Measurements from ENCODE around the gene LONP1. TPM values are rescaled to one million over a fixed set of nuclear protein-coding genes. Genes with fewer than 3 reads are reported as not detected.

The LONP1 gene
- total RNA-seq, 1 donor from 2014 or later, result 37.1 TPM

DNA sequence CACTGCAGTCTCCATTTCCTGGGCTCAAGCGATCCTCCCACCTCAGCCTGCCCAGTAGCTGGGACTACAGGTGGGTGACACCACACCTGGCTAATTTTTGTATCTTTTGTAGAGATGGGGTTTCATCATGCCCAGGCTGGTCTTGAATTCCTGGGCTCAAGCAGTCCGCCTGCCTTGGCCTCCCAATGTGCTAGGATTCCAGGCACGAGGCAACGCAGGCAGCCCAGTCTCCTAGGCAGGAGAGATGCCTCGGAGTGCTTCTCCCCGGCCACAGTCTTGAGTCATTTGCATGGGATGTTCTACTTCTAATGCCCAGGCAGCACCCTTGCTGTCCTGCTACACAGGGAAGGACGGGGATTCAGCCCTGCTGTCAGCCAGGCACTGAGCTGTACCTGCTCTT lies 48.3 kb downstream of the LONP1 start:
- H3K27me3 ChIP-seq (ENCODE audit: control insufficient read depth in 3 of 3, insufficient read depth in 3 of 3, low read length in 3 of 3), result no peaks in the 10 kb centered on the region
- no peak overlapping the region for H3K27ac ChIP-seq (ENCODE audit: low read depth, low read length)
- peaks cover 25 to 32% (median 27%) of the 10 kb centered on the region in 3 donors for H3K36me3 ChIP-seq (ENCODE audit: control insufficient read depth in 3 of 3, insufficient read depth in 3 of 3, low read length in 3 of 3)
- no peaks in the 10 kb centered on the region for H3K9me3 ChIP-seq (ENCODE audit: control insufficient read depth in 3 of 3, low read length in 3 of 3)
- H3K4me1 ChIP-seq (ENCODE audit: control insufficient read depth in 3 of 3, insufficient read depth in 3 of 3, low read length in 3 of 3), result peaks cover 10 to 16% (median 11%) of the 10 kb centered on the region in 3 donors
- no peak overlapping the region for H3K9ac ChIP-seq (ENCODE audit: low read depth in 1 of 3, low read length in 3 of 3)
- no peak overlapping the region for H3K4me3 ChIP-seq (ENCODE audit: low read length in 3 of 3)

DNA sequence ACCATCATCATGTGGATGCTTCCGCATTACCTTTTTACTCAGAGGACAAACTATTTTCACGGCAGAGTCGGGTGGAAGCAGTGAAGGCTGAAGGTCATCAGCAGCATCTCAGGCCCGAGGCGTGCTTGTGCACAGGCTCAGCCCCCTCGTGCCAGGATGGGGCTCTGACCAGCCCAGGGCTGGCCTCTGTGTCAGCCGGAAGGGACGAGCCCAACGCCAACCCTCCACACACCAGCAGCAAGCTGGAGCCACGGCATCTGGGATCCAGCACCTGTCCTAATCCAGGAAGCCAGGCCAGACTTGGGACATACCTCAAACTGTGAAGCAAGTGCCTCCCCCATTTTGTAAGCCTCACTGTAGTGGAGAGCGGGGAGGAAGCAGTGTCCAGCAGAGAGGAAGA lies 50.7 kb downstream of the LONP1 start:
- peaks cover 10 to 13% (median 10%) of the 10 kb centered on the region in 3 donors for H3K4me1 ChIP-seq (ENCODE audit: control insufficient read depth in 3 of 3, insufficient read depth in 3 of 3, low read length in 3 of 3)
- H3K4me3 ChIP-seq (ENCODE audit: low read length in 3 of 3), result no peak overlapping the region
- H3K9me3 ChIP-seq (ENCODE audit: control insufficient read depth in 3 of 3, low read length in 3 of 3), result no peaks in the 10 kb centered on the region
- H3K9ac ChIP-seq (ENCODE audit: low read depth in 1 of 3, low read length in 3 of 3), result no peak overlapping the region
- H3K27ac ChIP-seq (ENCODE audit: low read depth, low read length), result no peak overlapping the region
- no peaks in the 10 kb centered on the region for H3K27me3 ChIP-seq (ENCODE audit: control insufficient read depth in 3 of 3, insufficient read depth in 3 of 3, low read length in 3 of 3)
- peaks cover 47 to 56% (median 49%) of the 10 kb centered on the region in 3 donors for H3K36me3 ChIP-seq (ENCODE audit: control insufficient read depth in 3 of 3, insufficient read depth in 3 of 3, low read length in 3 of 3)

DNA sequence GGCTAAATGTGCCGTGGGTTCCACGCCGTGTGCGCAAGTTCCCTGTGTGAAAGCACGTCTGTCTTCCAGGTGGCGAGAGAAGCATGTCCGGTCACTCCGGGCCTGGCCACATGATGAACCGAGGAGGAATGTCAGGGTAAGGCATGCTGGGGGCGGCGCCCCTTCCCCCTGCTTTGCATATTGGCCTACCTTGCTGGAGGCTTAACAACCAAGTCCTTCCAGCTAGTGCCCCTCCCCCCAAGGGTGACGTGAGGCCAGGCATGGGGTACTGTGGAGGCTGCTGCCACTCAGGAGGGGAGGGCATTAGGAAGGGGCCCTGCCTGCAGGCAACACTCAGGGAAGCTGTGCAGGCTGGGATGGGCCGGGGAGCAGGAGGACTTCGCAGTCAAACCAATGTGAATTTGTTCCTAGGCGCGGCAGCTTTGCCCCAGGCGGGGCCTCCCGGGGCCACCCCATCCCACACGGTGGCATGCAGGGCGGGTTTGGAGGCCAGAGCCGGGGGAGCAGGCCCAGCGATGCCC lies 52.1 kb downstream of the LONP1 start:
- H3K4me1 ChIP-seq (ENCODE audit: control insufficient read depth in 3 of 3, insufficient read depth in 3 of 3, low read length in 3 of 3), result peaks cover 11 to 12% (median 12%) of the 10 kb centered on the region in 3 donors
- no peak overlapping the region for H3K9ac ChIP-seq (ENCODE audit: low read depth in 1 of 3, low read length in 3 of 3)
- H3K27ac ChIP-seq (ENCODE audit: low read depth, low read length), result no peak overlapping the region
- H3K9me3 ChIP-seq (ENCODE audit: control insufficient read depth in 3 of 3, low read length in 3 of 3), result no peaks in the 10 kb centered on the region
- no peaks in the 10 kb centered on the region for H3K27me3 ChIP-seq (ENCODE audit: control insufficient read depth in 3 of 3, insufficient read depth in 3 of 3, low read length in 3 of 3)
- no peak overlapping the region for H3K4me3 ChIP-seq (ENCODE audit: low read length in 3 of 3)
- peaks cover 59 to 69% (median 62%) of the 10 kb centered on the region in 3 donors for H3K36me3 ChIP-seq (ENCODE audit: control insufficient read depth in 3 of 3, insufficient read depth in 3 of 3, low read length in 3 of 3)

DNA sequence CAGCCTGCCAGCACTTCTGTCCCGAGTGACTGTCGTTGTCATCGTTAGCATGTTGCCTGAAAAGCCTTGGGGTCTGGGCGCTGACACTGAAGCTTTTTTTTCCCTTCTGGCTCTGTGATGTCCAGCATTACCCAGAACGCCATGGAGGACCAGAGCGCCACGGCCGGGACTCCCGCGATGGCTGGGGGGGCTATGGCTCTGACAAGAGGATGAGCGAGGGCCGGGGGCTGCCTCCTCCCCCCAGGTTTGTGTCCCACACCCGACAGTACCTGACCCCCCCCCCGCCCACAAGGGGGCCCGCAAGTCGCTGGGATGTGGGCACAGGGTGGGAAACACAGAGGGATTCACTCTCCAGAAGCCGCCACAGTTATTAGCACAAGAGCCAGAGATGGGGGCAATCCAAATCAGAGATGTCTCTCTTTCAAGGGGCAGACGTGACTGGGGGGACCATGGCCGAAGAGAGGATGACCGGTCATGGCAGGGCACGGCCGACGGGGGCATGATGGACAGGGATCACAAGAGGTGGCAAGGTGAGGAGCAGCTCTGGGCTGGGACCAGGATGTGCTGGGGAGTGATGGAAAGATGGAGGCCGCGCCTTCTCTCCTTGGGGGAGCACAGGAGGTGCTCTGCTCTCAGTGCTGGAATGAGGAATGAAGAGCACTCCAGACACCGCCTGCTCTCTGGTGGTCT lies 52.9 kb downstream of the LONP1 start:
- Histone ChIP-seq H3K27me3 (ENCODE audit: control insufficient read depth in 3 of 3, insufficient read depth in 3 of 3, low read length in 3 of 3) (no peaks in the 10 kb centered on the region), H3K4me3 (ENCODE audit: low read length in 3 of 3) (no peak overlapping the region), H3K9ac (ENCODE audit: low read depth in 1 of 3, low read length in 3 of 3) (no peak overlapping the region), H3K9me3 (ENCODE audit: control insufficient read depth in 3 of 3, low read length in 3 of 3) (no peaks in the 10 kb centered on the region), H3K36me3 (ENCODE audit: control insufficient read depth in 3 of 3, insufficient read depth in 3 of 3, low read length in 3 of 3) (peaks cover 64 to 74% (median 67%) of the 10 kb centered on the region in 3 donors), H3K27ac (ENCODE audit: low read depth, low read length) (no peak overlapping the region), H3K4me1 (ENCODE audit: control insufficient read depth in 3 of 3, insufficient read depth in 3 of 3, low read length in 3 of 3) (peaks cover 11 to 12% (median 12%) of the 10 kb centered on the region in 3 donors)

DNA sequence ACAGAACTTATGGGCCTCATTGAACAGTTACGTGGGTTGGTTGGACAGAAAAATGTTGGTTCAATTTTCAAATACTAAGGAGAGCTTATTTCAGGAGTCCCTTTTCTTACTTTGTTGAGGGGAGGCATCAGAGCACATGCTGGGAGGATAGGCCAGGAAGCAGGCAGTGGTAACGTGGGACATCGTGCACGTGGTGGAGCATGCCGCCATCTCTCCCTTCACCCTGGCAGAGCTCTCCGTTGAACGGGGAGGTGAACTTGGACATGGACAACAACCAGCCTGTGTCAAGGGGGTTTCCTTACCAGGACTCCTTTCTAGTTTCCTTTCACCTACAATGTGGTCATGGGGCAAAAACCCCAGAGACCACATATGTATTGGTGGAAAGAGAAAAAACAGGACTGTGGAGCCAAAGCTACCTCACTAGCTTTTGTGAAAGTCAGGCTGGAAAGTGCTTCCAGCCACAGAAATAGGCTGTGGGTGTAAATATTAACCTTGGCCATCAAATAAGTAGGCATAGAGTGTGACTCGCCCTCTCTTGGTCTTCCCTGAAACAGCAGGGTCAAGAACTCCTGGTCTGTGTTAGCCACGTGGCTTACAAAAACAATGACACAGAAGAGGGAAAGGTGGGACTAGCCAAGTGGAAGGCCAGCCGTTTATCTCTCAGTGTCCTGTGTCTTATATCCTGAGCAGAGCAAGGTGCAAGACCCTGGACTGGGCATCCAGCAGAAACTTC lies 54.0 kb downstream of the LONP1 start:
- H3K4me3 ChIP-seq (ENCODE audit: low read length in 3 of 3), result no peak overlapping the region
- peak overlapping the region; percentile 25 for H3K27ac ChIP-seq (ENCODE audit: low read depth, low read length)
- no peak overlapping the region for H3K9ac ChIP-seq (ENCODE audit: low read depth in 1 of 3, low read length in 3 of 3)
- H3K9me3 ChIP-seq (ENCODE audit: control insufficient read depth in 3 of 3, low read length in 3 of 3), result no peaks in the 10 kb centered on the region
- peaks cover 73 to 80% (median 75%) of the 10 kb centered on the region in 3 donors for H3K36me3 ChIP-seq (ENCODE audit: control insufficient read depth in 3 of 3, insufficient read depth in 3 of 3, low read length in 3 of 3)
- H3K4me1 ChIP-seq (ENCODE audit: control insufficient read depth in 3 of 3, insufficient read depth in 3 of 3, low read length in 3 of 3), result peaks cover 11 to 12% (median 12%) of the 10 kb centered on the region in 3 donors
- no peaks in the 10 kb centered on the region for H3K27me3 ChIP-seq (ENCODE audit: control insufficient read depth in 3 of 3, insufficient read depth in 3 of 3, low read length in 3 of 3)

DNA sequence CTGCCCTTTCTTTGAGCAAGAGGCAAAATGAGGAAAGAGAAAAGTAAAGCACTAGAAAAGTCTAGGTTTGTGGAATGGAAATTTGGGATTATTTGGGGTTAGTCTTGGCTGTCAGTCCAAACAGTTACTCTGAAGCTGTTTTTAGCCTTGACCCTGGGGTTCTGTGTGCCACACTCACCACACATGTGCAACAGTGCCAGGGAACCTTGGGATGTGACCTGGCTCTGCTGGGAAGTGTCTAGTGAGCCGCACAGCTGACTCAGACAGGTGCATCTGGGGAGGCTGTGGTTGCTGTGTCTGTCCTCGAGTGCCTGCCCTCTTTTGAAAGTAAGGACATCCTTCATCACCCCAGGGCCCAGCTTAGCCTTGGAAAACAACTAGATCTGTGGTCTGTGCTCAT lies 55.4 kb downstream of the LONP1 start:
- Histone ChIP-seq H3K9ac (ENCODE audit: low read depth in 1 of 3, low read length in 3 of 3) (no peak overlapping the region), H3K4me1 (ENCODE audit: control insufficient read depth in 3 of 3, insufficient read depth in 3 of 3, low read length in 3 of 3) (peaks cover 11 to 12% (median 12%) of the 10 kb centered on the region in 3 donors), H3K36me3 (ENCODE audit: control insufficient read depth in 3 of 3, insufficient read depth in 3 of 3, low read length in 3 of 3) (peaks cover 77 to 82% (median 79%) of the 10 kb centered on the region in 3 donors), H3K9me3 (ENCODE audit: control insufficient read depth in 3 of 3, low read length in 3 of 3) (no peaks in the 10 kb centered on the region), H3K27me3 (ENCODE audit: control insufficient read depth in 3 of 3, insufficient read depth in 3 of 3, low read length in 3 of 3) (no peaks in the 10 kb centered on the region), H3K4me3 (ENCODE audit: low read length in 3 of 3) (no peak overlapping the region), H3K27ac (ENCODE audit: low read depth, low read length) (peak overlapping the region; percentile 86)

DNA sequence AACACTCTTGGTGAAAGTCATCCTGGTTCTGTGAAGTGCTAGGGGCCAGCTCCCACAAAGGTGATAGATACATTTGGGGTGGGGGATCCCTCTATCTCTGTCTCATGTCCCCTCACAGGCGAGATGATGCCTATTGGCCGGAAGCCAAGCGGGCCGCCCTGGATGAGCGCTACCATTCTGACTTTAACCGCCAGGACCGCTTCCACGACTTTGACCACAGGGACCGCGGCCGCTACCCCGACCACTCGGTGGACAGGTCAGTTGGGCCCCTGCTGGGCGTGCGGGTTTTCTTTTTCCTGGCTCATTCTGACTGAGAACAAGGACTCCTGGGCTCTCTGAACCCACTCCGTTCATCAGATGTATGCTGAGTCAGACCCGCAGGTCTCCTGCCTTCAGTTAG lies 56.0 kb downstream of the LONP1 start:
- peak overlapping the region; percentile 86 for H3K27ac ChIP-seq (ENCODE audit: low read depth, low read length)
- H3K36me3 ChIP-seq (ENCODE audit: control insufficient read depth in 3 of 3, insufficient read depth in 3 of 3, low read length in 3 of 3), result peaks cover 71 to 79% (median 73%) of the 10 kb centered on the region in 3 donors
- no peak overlapping the region for H3K9ac ChIP-seq (ENCODE audit: low read depth in 1 of 3, low read length in 3 of 3)
- peaks cover 11 to 12% (median 12%) of the 10 kb centered on the region in 3 donors for H3K4me1 ChIP-seq (ENCODE audit: control insufficient read depth in 3 of 3, insufficient read depth in 3 of 3, low read length in 3 of 3)
- H3K4me3 ChIP-seq (ENCODE audit: low read length in 3 of 3), result no peak overlapping the region
- H3K9me3 ChIP-seq (ENCODE audit: control insufficient read depth in 3 of 3, low read length in 3 of 3), result no peaks in the 10 kb centered on the region
- no peaks in the 10 kb centered on the region for H3K27me3 ChIP-seq (ENCODE audit: control insufficient read depth in 3 of 3, insufficient read depth in 3 of 3, low read length in 3 of 3)

DNA sequence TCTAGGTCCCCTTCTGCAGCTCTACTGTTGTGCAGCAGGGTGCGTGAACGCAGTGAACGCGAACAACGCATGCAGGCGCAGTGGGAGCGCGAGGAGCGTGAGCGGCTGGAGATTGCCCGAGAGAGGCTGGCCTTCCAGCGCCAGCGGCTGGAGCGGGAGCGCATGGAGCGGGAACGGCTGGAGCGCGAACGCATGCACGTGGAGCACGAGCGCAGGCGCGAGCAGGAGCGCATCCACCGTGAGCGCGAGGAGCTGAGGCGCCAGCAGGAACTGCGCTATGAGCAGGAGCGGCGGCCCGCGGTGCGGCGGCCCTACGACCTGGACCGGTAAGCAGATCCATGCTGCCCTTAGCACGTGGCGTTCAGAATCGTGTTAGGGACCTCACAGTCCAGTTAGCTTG lies 58.5 kb downstream of the LONP1 start:
- Histone ChIP-seq H3K4me1 (ENCODE audit: control insufficient read depth in 3 of 3, insufficient read depth in 3 of 3, low read length in 3 of 3) (peaks cover 11 to 12% (median 12%) of the 10 kb centered on the region in 3 donors), H3K27ac (ENCODE audit: low read depth, low read length) (no peak overlapping the region), H3K36me3 (ENCODE audit: control insufficient read depth in 3 of 3, insufficient read depth in 3 of 3, low read length in 3 of 3) (peaks cover 64 to 75% (median 66%) of the 10 kb centered on the region in 3 donors), H3K9ac (ENCODE audit: low read depth in 1 of 3, low read length in 3 of 3) (no peak overlapping the region), H3K27me3 (ENCODE audit: control insufficient read depth in 3 of 3, insufficient read depth in 3 of 3, low read length in 3 of 3) (no peaks in the 10 kb centered on the region), H3K9me3 (ENCODE audit: control insufficient read depth in 3 of 3, low read length in 3 of 3) (no peaks in the 10 kb centered on the region), H3K4me3 (ENCODE audit: low read length in 3 of 3) (no peak overlapping the region)

DNA sequence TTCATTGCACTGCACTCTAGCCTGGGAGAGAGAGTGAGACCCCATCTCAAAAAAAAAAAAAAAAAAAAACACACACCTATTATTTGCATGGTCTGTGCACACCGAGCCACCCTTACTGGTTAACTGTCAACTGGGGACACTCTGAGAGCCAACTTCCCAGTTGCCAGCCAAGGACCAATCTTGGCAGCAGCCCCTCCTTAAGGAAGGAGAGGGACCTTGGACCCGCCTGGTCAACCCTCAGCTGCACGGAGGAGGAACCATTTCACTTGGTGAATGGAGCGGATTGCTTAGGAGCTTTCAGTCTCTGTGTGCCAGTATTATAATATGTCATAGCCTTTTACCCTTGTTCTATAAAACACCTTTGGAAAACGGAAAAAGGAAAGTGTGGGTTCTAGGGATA lies 64.5 kb downstream of the LONP1 start:
- no peaks in the 10 kb centered on the region for H3K9me3 ChIP-seq (ENCODE audit: control insufficient read depth in 3 of 3, low read length in 3 of 3)
- H3K9ac ChIP-seq (ENCODE audit: low read depth in 1 of 3, low read length in 3 of 3), result no peak overlapping the region
- H3K27me3 ChIP-seq (ENCODE audit: control insufficient read depth in 3 of 3, insufficient read depth in 3 of 3, low read length in 3 of 3), result no peaks in the 10 kb centered on the region
- no peak overlapping the region for H3K27ac ChIP-seq (ENCODE audit: low read depth, low read length)
- no peaks in the 10 kb centered on the region for H3K4me1 ChIP-seq (ENCODE audit: control insufficient read depth in 3 of 3, insufficient read depth in 3 of 3, low read length in 3 of 3)
- no peak overlapping the region for H3K4me3 ChIP-seq (ENCODE audit: low read length in 3 of 3)
- peaks cover 67 to 76% (median 69%) of the 10 kb centered on the region in 3 donors for H3K36me3 ChIP-seq (ENCODE audit: control insufficient read depth in 3 of 3, insufficient read depth in 3 of 3, low read length in 3 of 3)

DNA sequence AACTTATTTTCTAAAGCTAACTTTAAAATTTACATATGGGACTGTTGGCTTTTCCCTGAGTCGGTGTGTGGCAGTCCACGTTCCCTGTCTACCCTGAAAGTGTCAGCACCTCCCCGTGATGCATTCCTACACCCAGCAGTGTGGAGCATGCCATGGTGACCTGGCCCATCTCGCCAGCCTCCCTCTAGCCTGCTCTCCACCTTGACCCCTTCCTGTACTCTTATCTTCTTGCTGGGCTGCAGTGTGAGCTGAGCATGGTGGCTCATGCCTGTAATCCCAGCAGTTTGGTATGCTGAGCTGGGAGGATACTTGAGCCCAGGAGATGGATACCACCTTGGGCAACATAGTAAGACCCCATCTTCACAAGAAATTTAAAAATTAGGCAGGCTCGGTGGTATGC lies 65.0 kb downstream of the LONP1 start:
- Histone ChIP-seq H3K27ac (ENCODE audit: low read depth, low read length) (no peak overlapping the region), H3K27me3 (ENCODE audit: control insufficient read depth in 3 of 3, insufficient read depth in 3 of 3, low read length in 3 of 3) (no peaks in the 10 kb centered on the region), H3K4me3 (ENCODE audit: low read length in 3 of 3) (no peak overlapping the region), H3K9ac (ENCODE audit: low read depth in 1 of 3, low read length in 3 of 3) (no peak overlapping the region), H3K9me3 (ENCODE audit: control insufficient read depth in 3 of 3, low read length in 3 of 3) (no peaks in the 10 kb centered on the region), H3K36me3 (ENCODE audit: control insufficient read depth in 3 of 3, insufficient read depth in 3 of 3, low read length in 3 of 3) (peaks cover 69 to 78% (median 70%) of the 10 kb centered on the region in 3 donors), H3K4me1 (ENCODE audit: control insufficient read depth in 3 of 3, insufficient read depth in 3 of 3, low read length in 3 of 3) (no peaks in the 10 kb centered on the region)
